Activated CD8-positive, alpha-beta memory T cell treated with anti-CD3 and anti-CD28 coated beads, Interleukin-2, amount 50 U/mL, for 4 hours (primary cell): Measurements from ENCODE around the gene MTNR1A.

Experiments used
- DNase-seq: peaks from one replicate; pipeline ENCODE4 v3.0.0-alpha.2; 2020

Gene MTNR1A

DNA sequence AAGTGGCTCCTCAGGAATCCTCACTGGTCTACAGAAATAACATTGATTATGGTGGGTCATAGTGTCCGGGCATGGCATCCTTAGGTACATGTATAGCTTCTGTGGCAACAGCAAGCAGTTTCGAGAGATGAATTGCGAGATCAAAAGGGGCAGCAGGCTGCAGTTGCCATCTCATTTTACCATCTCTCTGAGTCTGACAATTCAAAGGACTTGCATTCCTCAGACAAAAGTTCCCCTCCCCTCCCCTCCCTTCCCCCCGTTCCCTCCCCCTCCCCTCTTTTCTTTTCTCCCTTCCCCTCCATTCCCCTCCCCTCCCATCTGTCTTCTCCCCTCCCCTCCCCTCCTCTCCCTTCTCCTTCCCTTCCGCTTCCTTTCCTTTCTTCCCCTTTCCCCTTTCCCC, 70.2 kb downstream of the MTNR1A start:
- DNase-seq = no peak

DNA sequence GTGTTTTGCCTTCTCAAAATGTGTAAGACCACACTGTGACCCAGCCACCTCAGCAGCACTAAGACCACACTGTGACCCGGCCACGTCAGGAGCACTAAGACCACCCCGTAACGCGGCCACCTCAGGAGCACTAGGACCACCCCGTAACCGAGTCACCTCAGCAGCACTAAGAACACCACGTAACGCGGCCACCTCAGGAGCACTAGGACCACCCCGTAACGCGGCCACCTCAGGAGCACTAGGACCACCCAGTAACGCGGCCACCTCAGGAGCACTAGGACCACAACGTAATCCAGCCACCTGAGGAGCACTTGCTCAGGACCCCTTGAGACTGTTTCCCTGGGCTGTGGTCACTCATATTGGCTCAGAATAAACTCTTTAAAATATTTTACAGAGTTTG, 71.7 kb downstream of the MTNR1A start:
- no peak for DNase-seq
